Thoracic aorta (tissue), 2 donors: ENCODE measurements around the gene ALDH3A2. TPM values are rescaled to one million over a fixed set of nuclear protein-coding genes. Genes with fewer than 3 reads are reported as not detected.
"Not testable (repeated sequence)": the region's sequence is repeated elsewhere in the genome, so short reads cannot be mapped to it uniquely, and the experiment has no call there.

Experiments
- ATAC-seq: fragments of 150-250 bp; one replicate; pipeline ENCODE4 v1.8.0; 2017; ENCODE audit warnings: low read depth; ENCODE audit not compliant: insufficient number of reproducible peaks, low FRiP score
- DNase-seq: peaks from one replicate; pipeline ENCODE4 v3.0.0-alpha.2; 2020; ENCODE audit warnings: low spot score
- H3K27ac ChIP-seq, 2 donors: fragments of 200-600 bp; sonication (generic); 1 replicate in 1 of 2; 2 replicates in 1 of 2; pipeline ENCODE4 v1.5.1; 2016; ENCODE audit warnings: mild to moderate bottlenecking in 2 of 2, moderate library complexity in 2 of 2
- H3K27me3 ChIP-seq: fragments of 200-600 bp; sonication (generic); replicated peaks from 2 replicates; pipeline ENCODE4 v1.6.0; 2016; ENCODE audit warnings: mild to moderate bottlenecking; ENCODE audit not compliant: insufficient read depth
- H3K36me3 ChIP-seq: fragments of 200-600 bp; sonication (generic); one replicate; pipeline ENCODE4 v1.5.1; 2016
- H3K4me1 ChIP-seq, 2 donors: fragments of 200-600 bp; sonication (generic); 1 replicate in 1 of 2; 2 replicates in 1 of 2; pipeline versions ENCODE4 v1.5.1 to v1.6.0; 2016; ENCODE audit warnings: low read depth in 2 of 2, mild to moderate bottlenecking in 1 of 2; ENCODE audit not compliant: control insufficient read depth in 1 of 2
- H3K4me3 ChIP-seq: fragments of 200-600 bp; sonication (generic); 2 replicates; pipeline ENCODE4 v1.5.1; 2016; ENCODE audit warnings: mild to moderate bottlenecking
- H3K9me3 ChIP-seq: fragments of 200-600 bp; sonication (generic); 2 replicates; pipeline ENCODE4 v1.5.1; 2016
- CTCF ChIP-seq: fragments of 200-600 bp; sonication (generic); IDR thresholded peaks from one replicate; pipeline ENCODE4 v1.5.1; 2019; ENCODE audit warnings: antibody characterized with exemption
- total RNA-seq, 2 donors: library from RNA; depleted of rRNA; stranded (reverse); fragments of >200 nt; gene quantifications; one replicate each; pipeline versions ENCODE4 v1.1.0 to v1.2.3, GENCODE V29; 2016

Gene ALDH3A2
- total RNA-seq, 2 donors from 2014 or later: 98.1 to 125 TPM

GRCh38 chr17:19677736-19678379 lies 29.3 kb downstream of the ALDH3A2 start:
- DNase-seq (no peak), ATAC-seq (no peak)
- Histone ChIP-seq H3K4me3 (no peak overlapping the region), H3K4me1 (peaks cover 0 to 18% of the 10 kb centered on the region in 2 donors), H3K9me3 (no peaks in the 10 kb centered on the region), H3K27me3 (no peaks in the 10 kb centered on the region), H3K27ac (no peak overlapping the region), H3K36me3 (peaks cover 18% of the 10 kb centered on the region)
- TF ChIP-seq CTCF: no peak

- peaks cover 18% of the 10 kb centered on the region for H3K36me3 ChIP-seq
- peaks cover 0 to 8% of the 10 kb centered on the region in 2 donors for H3K4me1 ChIP-seq
- no peaks in the 10 kb centered on the region for H3K27me3 ChIP-seq
- no peak for TF ChIP-seq CTCF
- no peak overlapping the region for H3K4me3 ChIP-seq
- H3K27ac ChIP-seq: no peak overlapping the region
- ATAC-seq (no peak), DNase-seq (no peak)
- no peaks in the 10 kb centered on the region for H3K9me3 ChIP-seq
Observed at GRCh38 chr17:19678581-19679453, 30.3 kb downstream of the ALDH3A2 start.

GRCh38 chr17:19683117-19683516 lies 34.6 kb downstream of the ALDH3A2 start:
- Histone ChIP-seq H3K27me3 (no peaks in the 10 kb centered on the region), H3K4me1 (no peaks in the 10 kb centered on the region), H3K36me3 (no peaks in the 10 kb centered on the region), H3K4me3 (no peak overlapping the region), H3K9me3 (no peaks in the 10 kb centered on the region), H3K27ac (no peak overlapping the region)
- ATAC-seq: no peak
- DNase-seq: no peak
- TF ChIP-seq CTCF: no peak

GRCh38 chr17:19684909-19685580 lies 36.5 kb downstream of the ALDH3A2 start:
- not testable (repeated sequence) for H3K4me1 ChIP-seq, H3K27me3 ChIP-seq, H3K27ac ChIP-seq, H3K9me3 ChIP-seq, DNase-seq, ATAC-seq, H3K36me3 ChIP-seq, H3K4me3 ChIP-seq

- no peaks in the 10 kb centered on the region for H3K27me3 ChIP-seq
- no peak overlapping the region for H3K27ac ChIP-seq
- no peak overlapping the region for H3K4me3 ChIP-seq
- no peaks in the 10 kb centered on the region for H3K9me3 ChIP-seq
- no peak for TF ChIP-seq CTCF
- H3K4me1 ChIP-seq: no peaks in the 10 kb centered on the region
- no peak for DNase-seq
- ATAC-seq: no peak
- no peaks in the 10 kb centered on the region for H3K36me3 ChIP-seq
Observed at GRCh38 chr17:19686400-19687090, 38.0 kb downstream of the ALDH3A2 start.
